SJCRH30 (cell line): ENCODE results near the gene LSM7. TPM values are rescaled to one million over a fixed set of nuclear protein-coding genes. Genes with fewer than 3 reads are reported as not detected.
A peak's percentile ranks its signal among the peaks of the same experiment; 100 is the strongest.
"Not testable (repeated sequence)": the region's sequence is repeated elsewhere in the genome, so short reads cannot be mapped to it uniquely, and the experiment has no call there.

Experiments used
- DNase-seq, 2 experiments: peaks; one replicate each; pipeline ENCODE4 v3.0.0-alpha.2; 2015 to 2020
- H3K27ac ChIP-seq: fragments of 250-450 bp; sonication (Bioruptor Pico); 2 replicates; pipeline ENCODE4 v1.5.1; 2020; ENCODE audit warnings: mild to moderate bottlenecking, moderate library complexity
- H3K27me3 ChIP-seq: fragments of 250-450 bp; sonication (Bioruptor Pico); 2 replicates; pipeline ENCODE4 v1.5.1; 2020; ENCODE audit warnings: mild to moderate bottlenecking, moderate library complexity
- H3K36me3 ChIP-seq: fragments of 250-450 bp; sonication (Bioruptor Pico); 2 replicates; pipeline ENCODE4 v1.5.1; 2020; ENCODE audit warnings: mild to moderate bottlenecking, moderate library complexity
- H3K4me1 ChIP-seq: fragments of 250-450 bp; sonication (Bioruptor Pico); 2 replicates; pipeline ENCODE4 v1.5.1; 2020; ENCODE audit warnings: mild to moderate bottlenecking, moderate library complexity
- H3K4me3 ChIP-seq: fragments of 250-450 bp; sonication (Bioruptor Pico); 2 replicates; pipeline ENCODE4 v1.5.1; 2020; ENCODE audit warnings: mild to moderate bottlenecking, moderate library complexity
- H3K9me3 ChIP-seq: fragments of 250-450 bp; sonication (Bioruptor Pico); replicated peaks from 2 replicates; pipeline ENCODE4 v1.5.1; 2020; ENCODE audit warnings: mild to moderate bottlenecking, moderate library complexity
- total RNA-seq: library from RNA; depleted of rRNA; stranded (reverse); fragments of >200 nt; shearing (Covaris generic); gene quantifications from 2 replicates; pipeline ENCODE4 v1.2.3, GENCODE V29; 2014

LSM7 gene
- total RNA-seq, 1 experiment from 2014 or later = 179 TPM

GRCh38 chr19:2291185-2291751 is 37.1 kb downstream of the LSM7 start:
- no peaks in the 10 kb centered on the region for H3K4me1 ChIP-seq
- DNase-seq = no peak

GRCh38 chr19:2290441-2291184 is 37.8 kb downstream of the LSM7 start:
- no peak for DNase-seq
- Histone ChIP-seq H3K9me3 (no peaks in the 10 kb centered on the region), H3K27ac (no peak overlapping the region), H3K4me3 (no peak overlapping the region), H3K36me3 (no peaks in the 10 kb centered on the region), H3K4me1 (no peaks in the 10 kb centered on the region), H3K27me3 (no peaks in the 10 kb centered on the region; the same call in 1 of the 2 replicates)

More at GRCh38 chr19:2291185-2291751, 37.1 kb downstream of the LSM7 start:
- no peaks in the 10 kb centered on the region for H3K36me3 ChIP-seq
- H3K4me3 ChIP-seq = no peak overlapping the region
- no peaks in the 10 kb centered on the region for H3K9me3 ChIP-seq
- no peaks in the 10 kb centered on the region; the same call in 1 of the 2 replicates for H3K27me3 ChIP-seq
- H3K27ac ChIP-seq = no peak overlapping the region

- Histone ChIP-seq H3K4me1 (no peaks in the 10 kb centered on the region), H3K27ac (no peak overlapping the region), H3K9me3 (no peaks in the 10 kb centered on the region), H3K4me3 (no peak overlapping the region), H3K27me3 (no peaks in the 10 kb centered on the region; the same call in 1 of the 2 replicates), H3K36me3 (no peaks in the 10 kb centered on the region)
- DNase-seq = no peak
These were observed 38.5 kb downstream of the LSM7 start for GRCh38 chr19:2289714-2290435.

- Histone ChIP-seq H3K4me3 (no peak overlapping the region), H3K27me3 (no peaks in the 10 kb centered on the region; the same call in 1 of the 2 replicates), H3K27ac (no peak overlapping the region), H3K4me1 (no peaks in the 10 kb centered on the region), H3K9me3 (no peaks in the 10 kb centered on the region), H3K36me3 (no peaks in the 10 kb centered on the region)
- DNase-seq = no peak
These were observed 39.3 kb downstream of the LSM7 start for GRCh38 chr19:2288818-2289713.

- Histone ChIP-seq H3K9me3 (no peaks in the 10 kb centered on the region), H3K36me3 (no peaks in the 10 kb centered on the region), H3K4me3 (no peak overlapping the region), H3K27ac (no peak overlapping the region), H3K27me3 (no peaks in the 10 kb centered on the region; the same call in 1 of the 2 replicates), H3K4me1 (no peaks in the 10 kb centered on the region)
- no peak for DNase-seq
These were observed 40.0 kb downstream of the LSM7 start for GRCh38 chr19:2288338-2288817.

- Histone ChIP-seq H3K36me3 (no peaks in the 10 kb centered on the region), H3K9me3 (no peaks in the 10 kb centered on the region), H3K27me3 (no peaks in the 10 kb centered on the region; the same call in 1 of the 2 replicates), H3K4me1 (no peaks in the 10 kb centered on the region), H3K4me3 (no peak overlapping the region), H3K27ac (no peak overlapping the region)
- DNase-seq = no peak
These were observed 40.6 kb downstream of the LSM7 start for GRCh38 chr19:2287585-2288337.

- no peaks in the 10 kb centered on the region for H3K36me3 ChIP-seq
- H3K9me3 ChIP-seq = no peaks in the 10 kb centered on the region
- H3K27ac ChIP-seq = no peak overlapping the region
- H3K27me3 ChIP-seq = no peaks in the 10 kb centered on the region; the same call in 1 of the 2 replicates
- H3K4me3 ChIP-seq = no peak overlapping the region
- peaks cover 3% of the 10 kb centered on the region; the same call in 1 of the 2 replicates for H3K4me1 ChIP-seq
- DNase-seq = no peak
These were observed 41.8 kb downstream of the LSM7 start for GRCh38 chr19:2286402-2287140.

- H3K27me3 ChIP-seq = no peaks in the 10 kb centered on the region; the same call in 1 of the 2 replicates
- no peak for DNase-seq
- no peak overlapping the region for H3K27ac ChIP-seq
- H3K9me3 ChIP-seq = no peaks in the 10 kb centered on the region
- peaks cover 3% of the 10 kb centered on the region; the same call in 1 of the 2 replicates for H3K4me1 ChIP-seq
- no peak overlapping the region for H3K4me3 ChIP-seq
- H3K36me3 ChIP-seq = no peaks in the 10 kb centered on the region
These were observed 44.4 kb downstream of the LSM7 start for GRCh38 chr19:2283835-2284507.

GRCh38 chr19:2282862-2283237 is 45.5 kb downstream of the LSM7 start:
- no peak for DNase-seq
- Histone ChIP-seq H3K27ac (no peak overlapping the region), H3K4me3 (no peak overlapping the region), H3K9me3 (no peaks in the 10 kb centered on the region), H3K4me1 (peaks cover 3% of the 10 kb centered on the region; the same call in 1 of the 2 replicates), H3K36me3 (no peaks in the 10 kb centered on the region), H3K27me3 (no peaks in the 10 kb centered on the region)

GRCh38 chr19:2282062-2282861 is 46.1 kb downstream of the LSM7 start, which contains the start of gene PEAK3:
TSS of gene PEAK3 (minus strand) at chr19:2282175. CDS start at chr19:2280931, 1,244 bp downstream.
- H3K4me3 ChIP-seq = peak within 1 kb of the TSS; percentile 45
- peak; percentile 80 to 86 for DNase-seq

GRCh38 chr19:2281265-2282061 is 46.9 kb downstream of the LSM7 start:
- not testable (repeated sequence) for H3K9me3 ChIP-seq, DNase-seq, H3K4me1 ChIP-seq, H3K36me3 ChIP-seq, H3K27ac ChIP-seq, H3K27me3 ChIP-seq
- H3K4me3 ChIP-seq = peak overlapping the region; percentile 45

More at GRCh38 chr19:2282062-2282861, 46.1 kb downstream of the LSM7 start, which contains the start of gene PEAK3:
- Histone ChIP-seq H3K36me3 (no peaks in the 10 kb centered on the region), H3K9me3 (no peaks in the 10 kb centered on the region), H3K27me3 (no peaks in the 10 kb centered on the region), H3K4me1 (peaks cover 3% of the 10 kb centered on the region; the same call in 1 of the 2 replicates), H3K27ac (no peak within 1 kb of the TSS)
